GM18951 (cell line): ENCODE measurements around the gene CDHR4.
"Not testable (repeated sequence)": the region's sequence is repeated elsewhere in the genome, so short reads cannot be mapped to it uniquely, and the experiment has no call there.

Source experiments
- POLR2A ChIP-seq: IDR thresholded peaks from 4 replicates; pipeline ENCODE4 v1.6.1; 2011; ENCODE audit warnings: mild to moderate bottlenecking; ENCODE audit not compliant: insufficient read length, insufficient read depth; ENCODE audit errors: extremely low read depth
- in situ Hi-C: fragments of 300-500 bp; cut with MboI; formaldehyde crosslinking; loops from one replicate; pipeline ENCODE4 v1.12.0; 2022; ENCODE audit warnings: low sequenced_read_pairs, mixed read lengths, inconsistent platforms; ENCODE audit not compliant: unreplicated experiment

Gene CDHR4

GRCh38 chr3:49780080-49780974, 19.3 kb downstream of the CDHR4 start:
- in situ Hi-C loops: no loop called here
- no peak for TF ChIP-seq POLR2A

- no peak for TF ChIP-seq POLR2A
These were observed 20.2 kb downstream of the CDHR4 start for GRCh38 chr3:49779358-49780079.

GRCh38 chr3:49776101-49776500, 23.6 kb downstream of the CDHR4 start:
- in situ Hi-C loops: not testable (repeated sequence)

More at GRCh38 chr3:49779358-49780079, 20.2 kb downstream of the CDHR4 start:
- in situ Hi-C loops: no loop called here

GRCh38 chr3:49775538-49775937, 24.1 kb downstream of the CDHR4 start:
- in situ Hi-C loops: no loop called here
- TF ChIP-seq POLR2A: no peak

GRCh38 chr3:49772703-49773102, 27.0 kb downstream of the CDHR4 start:
- in situ Hi-C loops: no loop called here
- no peak for TF ChIP-seq POLR2A

GRCh38 chr3:49771340-49771938, 28.2 kb downstream of the CDHR4 start:
- in situ Hi-C loops: no loop called here
- TF ChIP-seq POLR2A: no peak

GRCh38 chr3:49769926-49770325, 29.7 kb downstream of the CDHR4 start:
- no peak for TF ChIP-seq POLR2A
- in situ Hi-C loops: no loop called here

- in situ Hi-C loops: no loop called here
- TF ChIP-seq POLR2A: no peak
These were observed 30.3 kb downstream of the CDHR4 start for GRCh38 chr3:49769286-49769915.

- TF ChIP-seq POLR2A: no peak
- in situ Hi-C loops: no loop called here
These were observed 35.7 kb downstream of the CDHR4 start for GRCh38 chr3:49763981-49764380.

- in situ Hi-C loops: no loop called here
- TF ChIP-seq POLR2A: no peak
These were observed 38.0 kb downstream of the CDHR4 start for GRCh38 chr3:49761661-49762060.

- in situ Hi-C loops: no loop called here
- TF ChIP-seq POLR2A: no peak
These were observed 40.4 kb downstream of the CDHR4 start for GRCh38 chr3:49759226-49759625.

- in situ Hi-C loops: no loop called here
- no peak for TF ChIP-seq POLR2A
These were observed 42.5 kb downstream of the CDHR4 start for GRCh38 chr3:49757197-49757596.

GRCh38 chr3:49756036-49756435, 43.6 kb downstream of the CDHR4 start:
- in situ Hi-C loops: no loop called here
- no peak for TF ChIP-seq POLR2A
